Measurements from ENCODE around the gene FAM32A. TPM values are rescaled to one million over a fixed set of nuclear protein-coding genes. Genes with fewer than 3 reads are reported as not detected.
"Not testable (repeated sequence)": the region's sequence is repeated elsewhere in the genome, so short reads cannot be mapped to it uniquely, and the experiment has no call there.

FAM32A gene
- total RNA-seq, 2 experiments from 2014 or later = 43.8 to 44.3 TPM

GRCh38 chr19:16167055-16167454 lies 18.2 kb upstream of the FAM32A start:
- CTCF ChIA-PET = no interaction called here
- intact Hi-C loops (cut with micrococcal nuclease) = no loop called here
- Mint-ChIP-seq H3K9me3 (peaks cover 5% of the 10 kb centered on the region), H3K27me3 (no peaks in the 10 kb centered on the region), H3K4me1 (ENCODE audit: low read depth) (peaks cover 6% of the 10 kb centered on the region), H3K4me3 (no peak overlapping the region), H3K27ac (no peak overlapping the region), H3K36me3 (no peaks in the 10 kb centered on the region)
- POLR2A ChIA-PET = no interaction called here
- no peak for DNase-seq

- Mint-ChIP-seq H3K27ac (no peak overlapping the region), H3K9me3 (peaks cover 5% of the 10 kb centered on the region), H3K27me3 (no peaks in the 10 kb centered on the region), H3K36me3 (no peaks in the 10 kb centered on the region), H3K4me3 (no peak overlapping the region), H3K4me1 (ENCODE audit: low read depth) (peaks cover 6% of the 10 kb centered on the region)
- POLR2A ChIA-PET = no interaction called here
- CTCF ChIA-PET = interaction anchor here (0.6 to 0.9 kb wide), 4 partner anchors 13 to 106 kb away, joined by 3 to 4 read pairs (median 3); no protein-coding TSS in a partner anchor
- no peak for DNase-seq
- intact Hi-C loops (cut with micrococcal nuclease) = no loop called here
Observed at GRCh38 chr19:16168465-16169081, 16.6 kb upstream of the FAM32A start.

- ChIA-PET POLR2A (no interaction called here), CTCF (interaction anchor here (1.1 kb wide), 1 partner anchor 12 kb away, joined by 4 read pairs; no protein-coding TSS in a partner anchor)
- Mint-ChIP-seq H3K4me3 (no peak overlapping the region), H3K27ac (no peak overlapping the region), H3K27me3 (no peaks in the 10 kb centered on the region), H3K36me3 (no peaks in the 10 kb centered on the region), H3K9me3 (peaks cover 8% of the 10 kb centered on the region), H3K4me1 (ENCODE audit: low read depth) (peaks cover 6% of the 10 kb centered on the region)
- intact Hi-C loops (cut with micrococcal nuclease) = no loop called here
- no peak for DNase-seq
Observed at GRCh38 chr19:16170134-16170533, 15.1 kb upstream of the FAM32A start.

GRCh38 chr19:16175954-16176353 lies 9.3 kb upstream of the FAM32A start:
- Mint-ChIP-seq H3K4me1 (ENCODE audit: low read depth) (no peaks in the 10 kb centered on the region), H3K4me3 (no peak overlapping the region), H3K36me3 (no peaks in the 10 kb centered on the region)

GRCh38 chr19:16178866-16179265 lies 6.3 kb upstream of the FAM32A start:
- intact Hi-C loops (cut with micrococcal nuclease); DNase-seq; H3K36me3 Mint-ChIP-seq; H3K4me3 Mint-ChIP-seq; H3K27me3 Mint-ChIP-seq; H3K4me1 Mint-ChIP-seq (ENCODE audit: low read depth); H3K27ac Mint-ChIP-seq; H3K9me3 Mint-ChIP-seq; POLR2A ChIA-PET: not testable (repeated sequence)
- CTCF ChIA-PET = interaction anchor here (1.0 to 5.9 kb wide), 2 partner anchors 15 to 137 kb away, joined by 3 to 45 read pairs; no protein-coding TSS in a partner anchor

More at GRCh38 chr19:16175954-16176353, 9.3 kb upstream of the FAM32A start:
- no peaks in the 10 kb centered on the region for H3K27me3 Mint-ChIP-seq
- CTCF ChIA-PET = interaction anchor here (0.7 to 1.0 kb wide), 3 partner anchors 26 to 114 kb away, joined by 3 to 4 read pairs (median 4); partner anchors contain the start of gene RAB8A
- DNase-seq = no peak
- peaks cover 3% of the 10 kb centered on the region for H3K9me3 Mint-ChIP-seq
- H3K27ac Mint-ChIP-seq = no peak overlapping the region
- POLR2A ChIA-PET = interaction anchor here (0.6 kb wide), 1 partner anchor 72 kb away, joined by 3 read pairs; no protein-coding TSS in a partner anchor
- intact Hi-C loops (cut with micrococcal nuclease) = no loop called here

DNA sequence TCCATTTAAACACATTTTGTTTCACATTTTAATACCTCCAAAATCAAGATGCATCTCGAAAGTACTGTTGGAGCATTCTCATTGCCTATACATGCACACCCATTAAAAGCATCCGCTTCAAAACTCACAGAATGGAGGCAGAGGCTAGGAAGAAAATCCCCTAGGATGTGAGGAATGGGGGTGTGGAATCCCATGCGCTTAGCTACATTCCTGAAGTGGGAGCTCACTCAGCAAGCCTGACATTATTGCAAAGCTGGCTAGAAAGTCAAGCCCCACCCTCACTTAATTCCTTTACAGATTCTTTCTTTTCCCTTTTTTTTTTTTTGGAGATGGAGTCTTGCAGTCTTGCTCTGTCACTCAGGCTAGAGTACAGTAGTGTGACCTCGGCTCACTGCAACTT lies 4.6 kb upstream of the FAM32A start:
- ChIA-PET POLR2A (interaction anchor here (0.6 kb wide), 1 partner anchor 159 kb away, joined by 3 read pairs; no protein-coding TSS in a partner anchor), CTCF (interaction anchor here (0.7 to 5.9 kb wide), 7 partner anchors 20 to 156 kb away, joined by 3 to 45 read pairs (median 4); no protein-coding TSS in a partner anchor)
- Mint-ChIP-seq H3K36me3 (peaks cover 5% of the 10 kb centered on the region), H3K9me3 (no peaks in the 10 kb centered on the region), H3K4me3 (no peak overlapping the region), H3K27me3 (peaks cover 4% of the 10 kb centered on the region), H3K27ac (no peak overlapping the region), H3K4me1 (ENCODE audit: low read depth) (peaks cover 13% of the 10 kb centered on the region)
- intact Hi-C loops (cut with micrococcal nuclease) = loop anchor here (10.0 kb wide), 1 partner anchor 346 kb away; no protein-coding TSS in a partner anchor
- no peak for DNase-seq

- peak overlapping the region; percentile 94 for H3K27ac Mint-ChIP-seq
- H3K36me3 Mint-ChIP-seq = peaks cover 21% of the 10 kb centered on the region
- H3K4me3 Mint-ChIP-seq = peak overlapping the region; percentile 98
- CTCF ChIA-PET = interaction anchor here (0.8 to 3.2 kb wide), 23 partner anchors 12 to 804 kb away, joined by 3 to 62 read pairs (median 5); partner anchors contain the start of genes AP1M1 and TPM4
- intact Hi-C loops (cut with micrococcal nuclease) = loop anchor here (1.0 to 10.0 kb wide), 7 partner anchors 13 to 556 kb away; partner anchors contain the start of genes AP1M1 and RAB8A
- POLR2A ChIA-PET = interaction anchor here (0.8 to 1.9 kb wide), 5 partner anchors 13 to 143 kb away, joined by 3 to 11 read pairs (median 3); partner anchors contain the start of gene AP1M1
- no peak for DNase-seq
- peaks cover 4% of the 10 kb centered on the region for H3K27me3 Mint-ChIP-seq
- peaks cover 28% of the 10 kb centered on the region for H3K4me1 Mint-ChIP-seq (ENCODE audit: low read depth)
- no peaks in the 10 kb centered on the region for H3K9me3 Mint-ChIP-seq
Observed at GRCh38 chr19:16184665-16185122, 516 bp upstream of the FAM32A start.

GRCh38 chr19:16185768-16186123 lies 536 bp downstream of the FAM32A start:
- Mint-ChIP-seq H3K4me3 (peak overlapping the region; percentile 98), H3K4me1 (ENCODE audit: low read depth) (peaks cover 28% of the 10 kb centered on the region), H3K9me3 (no peaks in the 10 kb centered on the region), H3K27ac (peak overlapping the region; percentile 94), H3K36me3 (peaks cover 25% of the 10 kb centered on the region), H3K27me3 (peaks cover 4% of the 10 kb centered on the region)
- DNase-seq = peak; percentile 66
- ChIA-PET CTCF (interaction anchor here (0.6 to 3.2 kb wide), 31 partner anchors 9 to 805 kb away, joined by 3 to 62 read pairs (median 4); partner anchors contain the start of genes AP1M1, RAB8A and TPM4), POLR2A (interaction anchor here (0.8 to 1.9 kb wide), 7 partner anchors 12 to 349 kb away, joined by 3 to 11 read pairs (median 3); partner anchors contain the start of genes AP1M1 and HSH2D)
- intact Hi-C loops (cut with micrococcal nuclease) = loop anchor here (1.0 to 10.0 kb wide), 7 partner anchors 12 to 557 kb away; partner anchors contain the start of genes AP1M1 and RAB8A

DNA sequence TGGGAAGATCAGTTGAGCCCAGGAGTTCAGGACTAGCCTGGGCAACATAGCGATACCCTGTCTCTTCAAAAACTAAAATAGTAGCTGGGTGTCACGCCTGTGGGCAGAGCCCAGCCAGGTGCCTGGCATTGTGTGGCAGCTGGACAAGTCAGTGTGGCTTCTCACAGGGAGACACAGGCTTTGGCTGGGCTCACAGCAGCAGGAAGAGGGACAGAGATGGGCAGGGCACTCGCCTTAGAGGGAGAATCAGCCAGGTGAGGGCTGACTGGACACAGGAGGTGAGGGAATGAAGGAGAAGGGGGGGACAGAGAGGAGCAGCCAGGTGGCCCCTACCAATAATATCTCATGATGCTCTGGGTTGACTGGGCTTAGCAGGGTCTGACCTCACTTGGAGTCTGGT lies 3.3 kb downstream of the FAM32A start:
- intact Hi-C loops (cut with micrococcal nuclease) = loop anchor here (10.0 kb wide), 1 partner anchor 354 kb away; no protein-coding TSS in a partner anchor
- POLR2A ChIA-PET = no interaction called here

DNA sequence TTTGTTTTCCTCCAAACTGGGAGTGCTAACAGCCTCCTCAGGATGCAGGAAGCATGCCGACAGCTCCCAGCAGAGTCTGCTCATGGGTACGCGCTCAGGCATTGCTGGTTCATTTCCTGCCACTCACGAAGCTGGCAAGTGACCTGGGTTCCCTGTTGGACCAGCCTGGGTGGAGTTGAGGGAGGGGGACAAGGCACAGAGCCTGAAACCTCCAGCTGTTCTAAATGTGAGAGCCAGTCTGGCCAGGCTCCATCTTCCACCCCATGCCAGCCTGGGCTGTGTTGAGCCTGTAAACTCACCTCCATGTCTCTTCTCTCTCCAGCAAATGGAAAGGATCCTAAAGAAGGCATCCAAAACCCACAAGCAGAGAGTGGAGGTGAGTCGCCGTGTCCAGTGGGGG lies 5.0 kb downstream of the FAM32A start:
- DNase-seq = no peak
- ChIA-PET CTCF (interaction anchor here (1.0 kb wide), 1 partner anchor 148 kb away, joined by 3 read pairs; no protein-coding TSS in a partner anchor), POLR2A (no interaction called here)
- no peaks in the 10 kb centered on the region for H3K9me3 Mint-ChIP-seq
- no peak overlapping the region for H3K27ac Mint-ChIP-seq
- peaks cover 35% of the 10 kb centered on the region for H3K36me3 Mint-ChIP-seq
- no peaks in the 10 kb centered on the region for H3K27me3 Mint-ChIP-seq
- H3K4me1 Mint-ChIP-seq (ENCODE audit: low read depth) = peaks cover 17% of the 10 kb centered on the region
- intact Hi-C loops (cut with micrococcal nuclease) = no loop called here
- H3K4me3 Mint-ChIP-seq = no peak overlapping the region

More for the DNA sequence above, 3.3 kb downstream of the FAM32A start:
- DNase-seq = no peak
- H3K27me3 Mint-ChIP-seq = peaks cover 2% of the 10 kb centered on the region
- H3K9me3 Mint-ChIP-seq = no peaks in the 10 kb centered on the region
- peaks cover 22% of the 10 kb centered on the region for H3K4me1 Mint-ChIP-seq (ENCODE audit: low read depth)
- H3K4me3 Mint-ChIP-seq = no peak overlapping the region
- H3K27ac Mint-ChIP-seq = no peak overlapping the region
- H3K36me3 Mint-ChIP-seq = peaks cover 36% of the 10 kb centered on the region
- CTCF ChIA-PET = interaction anchor here (0.6 to 2.0 kb wide), 3 partner anchors 9 to 495 kb away, joined by 3 to 9 read pairs (median 6); partner anchors contain the start of gene AP1M1

GRCh38 chr19:16190736-16191135 lies 5.5 kb downstream of the FAM32A start:
- CTCF ChIA-PET = no interaction called here
- POLR2A ChIA-PET = no interaction called here
- peaks cover 32% of the 10 kb centered on the region for H3K36me3 Mint-ChIP-seq

GRCh38 chr19:16191216-16191908 lies 6.2 kb downstream of the FAM32A start:
- no peak overlapping the region for H3K27ac Mint-ChIP-seq

More at GRCh38 chr19:16190736-16191135, 5.5 kb downstream of the FAM32A start:
- H3K27ac Mint-ChIP-seq = no peak overlapping the region
- intact Hi-C loops (cut with micrococcal nuclease) = no loop called here
- H3K27me3 Mint-ChIP-seq = no peaks in the 10 kb centered on the region
- H3K4me3 Mint-ChIP-seq = no peak overlapping the region
- DNase-seq = no peak
- H3K4me1 Mint-ChIP-seq (ENCODE audit: low read depth) = peaks cover 14% of the 10 kb centered on the region
- H3K9me3 Mint-ChIP-seq = no peaks in the 10 kb centered on the region

More at GRCh38 chr19:16191216-16191908, 6.2 kb downstream of the FAM32A start:
- H3K9me3 Mint-ChIP-seq = no peaks in the 10 kb centered on the region
- DNase-seq = no peak
- ChIA-PET CTCF (no interaction called here), POLR2A (no interaction called here)
- peaks cover 32% of the 10 kb centered on the region for H3K36me3 Mint-ChIP-seq
- no peaks in the 10 kb centered on the region for H3K27me3 Mint-ChIP-seq
- H3K4me3 Mint-ChIP-seq = no peak overlapping the region
- peaks cover 13% of the 10 kb centered on the region for H3K4me1 Mint-ChIP-seq (ENCODE audit: low read depth)
- intact Hi-C loops (cut with micrococcal nuclease) = no loop called here

Data from activated CD4-positive, alpha-beta memory T cell treated with anti-CD3 and anti-CD28 coated beads for 36 hours (primary cell).